NCI-H2081 treated with DMSO at 0.1 percent for 48 hours (cell line): Measurements from ENCODE around the gene TBC1D20.
"Not testable (repeated sequence)": the region's sequence is repeated elsewhere in the genome, so short reads cannot be mapped to it uniquely, and the experiment has no call there.

Source experiments
- DNase-seq: peaks from one replicate; lab custom pipeline; 2025; lab: John Stamatoyannopoulos, UW

TBC1D20 gene

GRCh38 chr20:475463-476357, 13.4 kb upstream of the TBC1D20 start:
- no peak for DNase-seq

- DNase-seq = no peak
Measured at GRCh38 chr20:474581-474980, 12.2 kb upstream of the TBC1D20 start.

DNA sequence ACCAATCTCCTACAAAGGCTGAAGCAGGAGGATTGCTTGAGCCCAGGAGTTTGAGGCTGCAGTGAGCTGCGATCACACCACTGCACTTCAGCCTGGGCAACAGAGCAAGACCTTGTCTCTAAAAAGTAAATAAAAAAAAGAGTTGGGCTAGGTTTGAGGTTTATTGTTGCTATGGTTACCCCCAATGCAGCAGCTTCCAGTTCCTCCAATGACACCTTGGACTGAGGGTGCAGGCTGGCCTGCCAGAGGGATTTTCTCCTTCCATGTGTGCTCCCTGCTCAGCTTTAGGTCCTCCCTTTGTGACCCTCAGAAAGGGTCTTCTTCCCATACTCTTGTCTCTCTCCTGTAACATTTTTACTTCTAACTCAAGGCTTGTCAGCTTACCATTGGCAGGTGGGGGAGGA, 10.6 kb upstream of the TBC1D20 start:
- DNase-seq = no peak

DNA sequence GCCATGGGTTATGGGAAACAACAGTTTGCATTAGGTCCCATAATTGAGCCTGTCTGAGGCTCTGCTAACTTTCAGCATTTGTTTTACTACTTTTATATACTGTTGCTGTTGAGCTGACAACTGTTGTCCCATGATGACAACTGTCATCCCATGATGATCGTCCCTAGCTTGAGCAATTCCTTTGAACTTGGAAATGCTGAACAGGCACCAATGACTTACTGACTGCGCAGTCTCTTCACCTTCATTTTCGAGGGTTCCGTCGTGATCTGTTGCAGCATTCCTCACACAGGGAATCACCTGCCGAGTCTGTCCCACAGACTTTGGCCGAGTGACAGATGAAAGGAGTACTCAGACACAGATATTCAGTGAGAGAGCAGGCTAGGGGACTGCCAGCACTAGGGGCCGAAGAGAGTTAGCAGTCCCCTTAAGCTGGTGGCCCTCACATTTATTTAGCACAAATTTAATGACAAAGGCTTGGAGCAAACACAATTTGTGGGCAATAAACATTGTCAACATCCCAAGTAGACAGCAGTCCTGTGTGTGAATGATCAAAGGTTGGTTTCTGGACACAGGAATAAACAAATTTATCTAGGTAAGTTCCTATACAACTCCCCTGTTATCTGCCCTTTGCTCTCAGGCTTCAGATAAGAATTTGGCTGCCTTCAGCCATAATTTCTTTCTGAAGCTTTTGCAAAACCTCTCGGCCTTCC, 10.0 kb upstream of the TBC1D20 start:
- DNase-seq = no peak

GRCh38 chr20:469746-470490, 7.6 kb upstream of the TBC1D20 start:
- no peak for DNase-seq

- no peak for DNase-seq
Measured at GRCh38 chr20:467755-468154, 5.4 kb upstream of the TBC1D20 start.

- no peak for DNase-seq
Measured at GRCh38 chr20:461254-462198, 807 bp downstream of the TBC1D20 start.

DNA sequence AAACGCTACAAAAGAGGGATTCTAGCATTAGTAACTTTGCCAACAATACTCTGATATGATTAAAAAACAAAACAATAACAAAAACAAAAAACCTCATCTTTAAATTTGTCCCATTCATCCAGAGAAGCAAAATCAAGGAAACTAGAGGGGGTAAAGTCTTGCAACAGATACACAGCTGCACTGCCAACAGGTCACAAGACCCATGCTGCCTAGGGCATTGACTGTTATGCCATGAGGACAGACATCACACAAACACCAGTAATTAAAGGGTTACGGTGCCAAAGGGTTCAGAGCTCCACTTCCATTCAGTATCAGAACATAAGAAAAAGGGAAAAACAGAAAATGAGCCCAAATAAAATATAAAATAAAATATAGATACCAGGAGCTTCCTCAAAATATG, 1.6 kb downstream of the TBC1D20 start:
- no peak for DNase-seq

DNA sequence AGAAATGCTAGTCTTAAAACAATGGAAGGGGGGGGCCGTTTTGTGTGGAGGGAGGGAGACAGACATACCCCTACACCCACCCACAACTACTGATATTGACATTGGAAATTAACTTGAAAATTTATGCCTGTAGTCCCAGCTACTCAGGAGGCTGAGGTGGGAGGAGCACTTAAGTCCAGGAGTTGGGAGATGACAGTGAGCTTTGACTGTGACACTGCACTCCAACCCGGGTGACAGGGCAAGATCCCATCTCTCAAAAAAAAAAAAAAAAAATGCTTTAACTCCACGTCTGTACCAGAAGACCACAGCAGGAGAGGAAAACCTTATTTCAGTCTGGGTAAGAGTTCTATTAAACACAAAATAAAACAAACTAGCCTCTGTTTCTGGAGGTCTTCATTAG, 2.2 kb downstream of the TBC1D20 start:
- no peak for DNase-seq

GRCh38 chr20:458776-459175, 3.6 kb downstream of the TBC1D20 start:
- no peak for DNase-seq

DNA sequence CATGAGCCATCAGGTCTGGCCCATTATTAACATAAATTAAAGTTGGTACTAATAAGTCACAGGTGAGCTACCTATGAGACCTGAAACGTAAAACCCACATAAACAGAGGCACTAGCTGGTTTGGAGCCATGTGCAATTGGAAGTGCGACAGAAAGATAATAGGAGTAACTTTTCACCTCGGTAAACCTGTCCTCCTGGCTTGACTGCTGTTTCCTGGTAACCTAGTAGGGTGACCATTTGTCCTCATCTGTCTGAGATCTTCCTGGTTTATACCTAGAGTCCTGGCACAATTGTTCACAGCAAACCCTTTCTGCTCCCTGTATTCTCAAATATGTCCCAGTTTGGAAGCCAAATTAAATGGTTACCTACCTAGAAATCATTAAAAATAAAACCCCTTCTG, 7.4 kb downstream of the TBC1D20 start:
- no peak for DNase-seq

- not testable (repeated sequence) for DNase-seq
Measured at GRCh38 chr20:452021-452420, 10.3 kb downstream of the TBC1D20 start.

DNA sequence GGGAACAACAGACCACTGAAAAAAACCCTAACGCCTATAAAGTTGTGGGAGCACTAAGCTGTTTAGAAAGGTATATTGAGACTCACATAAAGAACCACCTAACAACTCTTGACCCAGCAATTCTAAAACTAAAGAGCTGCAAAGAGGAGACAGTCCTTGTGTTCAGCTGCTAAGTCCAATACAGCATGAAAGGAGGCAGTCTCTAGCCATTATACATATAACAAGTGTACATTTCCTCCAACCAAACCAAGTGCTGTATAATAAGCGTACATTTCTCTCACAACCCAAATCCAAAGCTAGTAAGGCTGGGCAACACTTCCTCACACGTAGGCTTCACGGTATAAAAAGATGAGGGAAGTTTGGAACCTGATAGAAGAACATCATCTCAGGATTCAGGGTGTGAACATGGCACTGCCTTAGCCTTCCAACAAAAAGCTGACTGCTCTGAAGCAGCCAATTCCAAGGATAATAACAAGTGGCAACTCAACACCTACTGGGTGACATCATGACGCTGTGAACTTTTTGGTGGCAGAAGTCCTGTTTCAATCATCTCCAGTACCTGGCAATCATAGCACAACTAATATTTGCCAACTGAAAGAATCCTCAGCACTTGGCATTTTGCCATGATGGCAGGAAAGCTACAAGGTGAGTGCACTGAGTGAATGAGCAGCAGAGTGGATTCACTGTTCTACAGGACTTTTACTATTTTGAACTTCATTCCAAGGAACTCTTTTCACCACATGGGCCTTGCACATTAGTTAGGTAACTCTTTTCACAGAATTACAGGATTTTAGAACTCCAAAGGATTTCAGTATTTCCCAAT, 16.6 kb downstream of the TBC1D20 start:
- no peak for DNase-seq

DNA sequence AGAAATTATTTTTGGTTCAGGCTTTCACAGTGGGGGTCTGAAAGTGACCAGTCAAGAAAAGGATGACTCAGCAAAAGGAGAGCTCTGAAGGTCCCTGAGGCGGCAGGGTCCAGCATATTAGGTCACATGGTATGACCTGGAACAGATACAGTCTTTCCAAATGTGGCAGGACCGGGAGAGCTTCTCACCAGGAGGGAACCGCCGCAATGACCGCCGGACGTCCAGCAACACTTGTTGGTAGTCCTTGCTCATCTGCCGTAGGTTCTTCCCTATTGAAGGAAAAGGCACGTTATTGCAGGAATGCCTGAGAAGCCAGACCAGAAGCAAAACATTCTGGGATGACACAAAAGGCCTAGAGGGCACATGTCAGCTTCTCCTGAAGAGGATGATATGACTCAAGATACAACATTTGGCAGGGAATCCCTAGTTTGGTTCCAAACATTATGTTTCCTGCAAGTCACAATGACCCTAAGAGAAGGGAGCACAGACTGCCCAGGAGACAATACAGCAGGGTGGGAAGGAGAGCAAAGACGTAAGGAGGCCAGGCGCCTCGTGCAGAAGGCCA, 17.4 kb downstream of the TBC1D20 start:
- DNase-seq = no peak

- no peak for DNase-seq
Measured at GRCh38 chr20:444117-444516, 18.2 kb downstream of the TBC1D20 start.

DNA sequence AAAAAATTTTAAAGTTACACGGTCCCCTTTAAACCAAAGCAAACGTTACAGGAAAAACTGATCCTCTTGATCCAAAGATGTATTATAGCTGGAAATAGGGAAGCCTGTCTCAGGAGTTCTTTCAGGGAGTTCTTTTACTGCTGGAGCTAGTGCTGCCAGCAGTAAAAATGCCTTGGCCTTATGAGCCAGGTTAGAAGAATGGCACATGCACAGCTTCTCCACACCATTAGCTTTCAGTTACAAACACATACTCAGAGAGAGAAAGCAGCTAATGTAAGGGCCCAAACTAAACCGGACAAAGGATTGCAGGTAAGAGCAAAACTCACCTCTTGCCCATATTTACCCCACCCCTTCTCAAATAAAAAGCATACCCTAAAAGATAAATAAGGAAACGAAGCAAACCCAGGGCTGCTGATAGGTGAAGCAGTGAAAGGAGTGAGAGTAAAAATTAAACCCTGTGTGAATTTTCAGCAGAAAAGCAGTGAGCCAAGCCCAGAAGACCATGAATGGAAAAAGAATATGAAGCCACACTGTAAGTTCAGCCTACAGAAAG, 19.0 kb downstream of the TBC1D20 start:
- DNase-seq = no peak

DNA sequence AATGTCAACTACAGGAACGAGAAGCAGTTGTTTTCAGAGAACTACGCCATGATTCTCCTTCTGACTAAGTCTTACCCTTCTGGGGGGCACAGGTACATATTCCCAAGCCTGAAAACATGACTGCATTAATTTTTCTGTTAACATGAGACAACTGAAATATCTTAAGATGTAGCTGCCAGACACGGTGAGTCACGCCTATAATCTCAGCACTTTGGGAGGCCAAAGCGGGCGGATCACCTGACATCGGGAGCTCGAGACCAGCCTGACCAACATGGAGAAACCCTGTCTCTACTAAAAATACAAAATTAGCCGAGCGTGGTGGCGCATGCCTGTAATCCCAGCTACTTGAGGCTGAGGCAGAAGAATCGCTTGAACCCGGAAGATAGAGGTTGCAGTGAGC, 21.7 kb downstream of the TBC1D20 start:
- DNase-seq = no peak

DNA sequence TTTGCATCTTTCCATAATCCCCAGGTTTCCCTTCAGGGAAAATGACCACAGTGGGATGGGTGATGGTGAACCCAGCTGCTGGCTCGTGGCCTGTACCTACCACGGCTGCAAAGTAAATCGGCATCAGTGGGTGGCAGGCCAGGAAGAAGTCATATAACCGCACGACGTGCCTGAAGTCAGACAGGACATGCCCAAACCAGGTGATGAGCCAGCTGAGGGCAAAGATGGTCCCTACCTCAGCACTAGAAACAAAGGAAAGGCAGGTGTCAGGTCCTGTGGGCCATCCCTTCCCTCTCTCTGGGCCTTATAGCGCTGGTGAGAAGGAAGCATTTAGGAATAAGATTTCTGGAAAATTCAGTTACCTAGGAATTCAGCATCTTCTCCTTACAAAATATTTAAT, 22.2 kb downstream of the TBC1D20 start:
- DNase-seq = no peak

- DNase-seq = no peak
Measured at GRCh38 chr20:438571-439469, 23.5 kb downstream of the TBC1D20 start.
